NCI-H82 (cell line): ENCODE results near the gene CTTN.
A peak's percentile ranks its signal among the peaks of the same experiment; 100 is the strongest.

Experiments
- DNase-seq: peaks from one replicate; lab custom pipeline; 2025; lab: John Stamatoyannopoulos, UW

The CTTN gene

GRCh38 chr11:70397983-70398833, at the start of gene CTTN:
CTTN (plus strand) TSS chr11:70398529; CDS start chr11:70407298, 8,769 bp downstream.
- peak; percentile 92 for DNase-seq

- no peak for DNase-seq
Measured at GRCh38 chr11:70348608-70349007, 49.7 kb upstream of the CTTN start.

- DNase-seq, result no peak
Measured at GRCh38 chr11:70351646-70352045, 46.7 kb upstream of the CTTN start.

GRCh38 chr11:70352100-70352499, 46.2 kb upstream of the CTTN start:
- no peak for DNase-seq

- no peak for DNase-seq
Measured at GRCh38 chr11:70352601-70353000, 45.7 kb upstream of the CTTN start.

GRCh38 chr11:70353329-70353728, 45.0 kb upstream of the CTTN start:
- no peak for DNase-seq

GRCh38 chr11:70353900-70354568, 44.3 kb upstream of the CTTN start:
- DNase-seq, result no peak

- no peak for DNase-seq
Measured at GRCh38 chr11:70354629-70355028, 43.7 kb upstream of the CTTN start.

GRCh38 chr11:70358753-70359152, 39.6 kb upstream of the CTTN start:
- DNase-seq, result no peak

- DNase-seq, result no peak
Measured at GRCh38 chr11:70359451-70360205, 38.7 kb upstream of the CTTN start.

GRCh38 chr11:70360211-70360610, 38.1 kb upstream of the CTTN start:
- peak; percentile 3 for DNase-seq

GRCh38 chr11:70364178-70364577, 34.2 kb upstream of the CTTN start:
- no peak for DNase-seq

- no peak for DNase-seq
Measured at GRCh38 chr11:70364745-70365543, 33.4 kb upstream of the CTTN start.

GRCh38 chr11:70365544-70365927, 32.8 kb upstream of the CTTN start:
- DNase-seq, result no peak

GRCh38 chr11:70367071-70367470, 31.3 kb upstream of the CTTN start:
- no peak for DNase-seq

GRCh38 chr11:70368961-70369360, 29.4 kb upstream of the CTTN start:
- no peak for DNase-seq

GRCh38 chr11:70371241-70371640, 27.1 kb upstream of the CTTN start:
- DNase-seq, result no peak

- DNase-seq, result no peak
Measured at GRCh38 chr11:70372076-70372475, 26.3 kb upstream of the CTTN start.

GRCh38 chr11:70376621-70377020, 21.7 kb upstream of the CTTN start:
- no peak for DNase-seq

- no peak for DNase-seq
Measured at GRCh38 chr11:70377645-70378044, 20.7 kb upstream of the CTTN start.

GRCh38 chr11:70378506-70379134, 19.7 kb upstream of the CTTN start:
- DNase-seq, result no peak
